Measurements from ENCODE around the gene MAPK8IP2.
"Not testable (repeated sequence)": the region's sequence is repeated elsewhere in the genome, so short reads cannot be mapped to it uniquely, and the experiment has no call there.

Gene MAPK8IP2

DNA sequence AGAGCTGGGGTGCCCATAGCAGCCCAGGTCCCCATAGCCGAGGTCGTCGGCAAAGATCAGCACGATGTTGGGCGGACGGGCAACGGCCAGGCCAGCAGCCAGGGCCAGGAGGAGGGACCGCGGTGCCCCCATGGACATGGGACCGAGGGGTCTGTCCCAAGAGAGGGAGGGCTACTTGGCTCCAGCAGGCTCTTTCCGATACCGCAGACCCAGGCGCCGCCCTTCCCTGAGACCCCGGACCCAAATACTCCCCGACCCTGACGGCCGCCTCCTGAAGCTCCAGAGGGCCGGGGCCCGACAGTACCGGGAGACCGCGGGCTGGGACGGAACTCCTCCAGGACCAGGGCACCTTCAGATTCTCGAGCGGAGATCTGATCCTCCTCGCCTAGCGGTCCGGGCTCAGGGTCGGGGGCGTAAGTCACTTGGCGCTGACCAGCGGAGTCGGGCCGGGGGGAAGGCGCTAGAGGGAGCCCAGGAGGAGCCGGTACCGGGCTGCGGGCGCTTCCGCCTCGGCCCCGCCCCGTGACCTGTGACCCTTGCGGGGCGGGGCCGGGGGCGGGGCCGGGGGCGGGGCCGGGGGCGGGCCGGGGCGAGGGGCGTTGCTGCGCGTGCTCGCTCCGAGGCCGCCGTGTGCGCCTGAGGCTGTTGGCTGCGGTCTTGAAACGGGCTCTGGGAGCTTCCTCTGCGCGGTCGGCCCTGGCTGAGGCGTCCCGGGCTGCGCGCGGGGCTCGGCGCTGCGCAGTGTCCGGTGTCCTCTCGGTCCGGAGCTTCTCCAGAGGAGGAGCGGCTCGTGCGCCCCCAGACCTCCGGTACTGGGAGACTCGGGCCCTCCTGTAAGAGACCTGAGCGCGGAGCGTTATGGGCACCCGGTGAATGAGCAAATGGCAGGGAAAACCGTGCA is 27.3 kb downstream of the MAPK8IP2 start, which contains the start of gene ARSA:
ARSA (minus strand) TSS at position 511 of the 901 bp plus-strand sequence; CDS start at position 138, 373 bp downstream.
- DNase-seq (ENCODE audit: low read depth), result peak; percentile 74
- TF ChIP-seq, protein P1, sequence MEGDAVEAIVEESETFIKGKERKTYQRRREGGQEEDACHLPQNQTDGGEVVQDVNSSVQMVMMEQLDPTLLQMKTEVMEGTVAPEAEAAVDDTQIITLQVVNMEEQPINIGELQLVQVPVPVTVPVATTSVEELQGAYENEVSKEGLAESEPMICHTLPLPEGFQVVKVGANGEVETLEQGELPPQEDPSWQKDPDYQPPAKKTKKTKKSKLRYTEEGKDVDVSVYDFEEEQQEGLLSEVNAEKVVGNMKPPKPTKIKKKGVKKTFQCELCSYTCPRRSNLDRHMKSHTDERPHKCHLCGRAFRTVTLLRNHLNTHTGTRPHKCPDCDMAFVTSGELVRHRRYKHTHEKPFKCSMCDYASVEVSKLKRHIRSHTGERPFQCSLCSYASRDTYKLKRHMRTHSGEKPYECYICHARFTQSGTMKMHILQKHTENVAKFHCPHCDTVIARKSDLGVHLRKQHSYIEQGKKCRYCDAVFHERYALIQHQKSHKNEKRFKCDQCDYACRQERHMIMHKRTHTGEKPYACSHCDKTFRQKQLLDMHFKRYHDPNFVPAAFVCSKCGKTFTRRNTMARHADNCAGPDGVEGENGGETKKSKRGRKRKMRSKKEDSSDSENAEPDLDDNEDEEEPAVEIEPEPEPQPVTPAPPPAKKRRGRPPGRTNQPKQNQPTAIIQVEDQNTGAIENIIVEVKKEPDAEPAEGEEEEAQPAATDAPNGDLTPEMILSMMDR (conservative IDR thresholded peaks at IDR 0.05; ENCODE audit: control insufficient read depth, insufficient read depth, low read depth, low read length), result no peak
- peak within 1 kb of the TSS; percentile 71 for H3K4me3 ChIP-seq (ENCODE audit: control insufficient read depth, low read depth, low read length)

DNA sequence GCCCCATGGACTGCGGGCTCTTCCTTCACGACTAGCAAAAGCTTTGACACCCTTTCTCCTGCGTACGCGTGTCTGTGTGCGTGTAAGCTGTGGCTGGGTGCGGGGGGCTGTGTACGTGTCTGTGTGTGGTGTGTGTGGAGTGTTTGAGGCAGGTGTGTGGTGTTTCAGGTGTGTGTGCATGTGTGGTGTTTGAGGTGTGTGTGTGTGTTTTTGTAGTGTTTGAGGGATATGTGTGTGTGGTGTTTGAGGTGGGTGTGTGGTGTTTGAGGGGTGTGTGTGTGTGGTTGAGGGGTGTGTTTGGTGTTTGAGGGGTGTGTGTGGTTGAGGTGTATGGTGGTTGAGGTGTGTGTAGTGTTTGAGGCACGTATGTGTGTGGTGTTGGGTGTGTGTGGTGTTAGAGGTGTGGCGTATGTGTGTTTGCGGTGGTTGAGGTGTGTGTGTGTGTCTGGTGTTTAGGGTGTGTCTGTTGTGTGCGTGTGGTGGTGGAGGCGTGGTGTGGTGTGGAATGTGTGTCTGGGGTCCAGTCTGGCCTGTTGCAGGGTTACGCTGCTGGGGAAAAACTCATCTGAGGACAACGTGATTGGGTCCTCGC is 28.0 kb downstream of the MAPK8IP2 start:
- TF ChIP-seq, protein P1 (conservative IDR thresholded peaks at IDR 0.05; ENCODE audit: control insufficient read depth, insufficient read depth, low read depth, low read length), result no peak
- DNase-seq (ENCODE audit: low read depth), result no peak
- H3K4me3 ChIP-seq (ENCODE audit: control insufficient read depth, low read depth, low read length), result peak overlapping the region; percentile 71

DNA sequence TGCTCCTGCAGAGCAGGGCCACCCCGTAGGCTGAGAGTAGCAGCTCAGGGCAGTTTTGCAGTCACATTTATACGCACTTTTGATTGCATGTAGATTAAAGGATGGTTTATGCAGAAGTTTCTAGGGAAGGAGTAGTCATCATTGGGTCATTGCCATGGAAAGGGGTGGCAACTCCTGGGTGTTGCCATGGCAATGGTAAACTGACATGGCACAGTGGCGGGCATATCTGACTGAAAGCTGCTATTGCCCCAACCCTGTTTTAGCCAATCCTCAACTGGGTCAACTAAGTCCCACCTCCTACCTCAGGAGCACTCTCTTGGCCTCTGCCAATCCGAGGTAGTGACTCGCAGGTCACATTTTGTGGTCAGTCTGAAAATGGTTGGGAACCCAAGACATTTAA is 29.8 kb downstream of the MAPK8IP2 start:
- peak; percentile 18 for DNase-seq (ENCODE audit: low read depth)
- H3K4me3 ChIP-seq (ENCODE audit: control insufficient read depth, low read depth, low read length), result no peak overlapping the region
- TF ChIP-seq, protein P1 (conservative IDR thresholded peaks at IDR 0.05; ENCODE audit: control insufficient read depth, insufficient read depth, low read depth, low read length), result no peak

DNA sequence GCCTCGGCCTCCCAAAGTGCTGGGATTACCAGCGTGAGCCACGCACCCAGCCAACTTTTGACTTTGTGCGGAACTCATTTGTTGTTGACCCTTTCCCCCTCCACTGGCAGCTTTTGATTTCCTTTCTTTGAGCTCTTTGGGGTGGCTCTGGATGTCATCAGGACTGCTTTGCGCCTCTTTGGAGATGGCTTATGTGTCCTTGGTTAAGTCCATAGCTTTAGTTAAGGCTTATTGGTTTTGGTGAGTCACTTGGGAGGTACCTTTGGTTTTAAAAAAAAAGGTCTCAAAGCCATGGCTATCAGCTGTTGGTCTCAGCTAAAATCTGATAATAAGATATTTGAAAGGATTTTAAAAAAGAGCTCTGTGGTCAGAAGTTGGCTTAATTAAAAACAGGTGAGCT is 32.5 kb downstream of the MAPK8IP2 start:
- DNase-seq (ENCODE audit: low read depth), result no peak
- H3K4me3 ChIP-seq (ENCODE audit: control insufficient read depth, low read depth, low read length), result no peak overlapping the region
- TF ChIP-seq, protein P1 (conservative IDR thresholded peaks at IDR 0.05; ENCODE audit: control insufficient read depth, insufficient read depth, low read depth, low read length), result no peak

DNA sequence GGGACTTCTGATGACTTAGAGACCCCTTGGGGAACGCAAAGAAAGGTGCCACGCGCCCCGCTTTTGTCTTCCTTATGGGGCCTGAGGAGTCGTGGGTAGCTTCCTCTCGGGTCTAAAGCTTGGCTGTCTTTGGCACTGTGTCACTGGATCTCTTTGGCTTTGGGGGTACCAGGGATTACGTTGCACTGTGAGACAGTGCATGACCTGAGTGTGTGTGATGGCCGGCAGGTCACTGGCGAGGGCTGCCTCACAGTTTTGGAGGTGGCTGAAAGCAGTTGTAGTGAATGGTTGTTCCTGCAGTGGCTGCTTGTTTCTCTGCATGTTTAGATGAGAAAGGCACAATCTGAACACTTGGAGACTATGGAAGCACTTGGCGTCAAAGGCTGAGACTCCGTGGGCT is 33.2 kb downstream of the MAPK8IP2 start:
- TF ChIP-seq, protein P1 (conservative IDR thresholded peaks at IDR 0.05; ENCODE audit: control insufficient read depth, insufficient read depth, low read depth, low read length), result no peak
- no peak for DNase-seq (ENCODE audit: low read depth)
- no peak overlapping the region for H3K4me3 ChIP-seq (ENCODE audit: control insufficient read depth, low read depth, low read length)

DNA sequence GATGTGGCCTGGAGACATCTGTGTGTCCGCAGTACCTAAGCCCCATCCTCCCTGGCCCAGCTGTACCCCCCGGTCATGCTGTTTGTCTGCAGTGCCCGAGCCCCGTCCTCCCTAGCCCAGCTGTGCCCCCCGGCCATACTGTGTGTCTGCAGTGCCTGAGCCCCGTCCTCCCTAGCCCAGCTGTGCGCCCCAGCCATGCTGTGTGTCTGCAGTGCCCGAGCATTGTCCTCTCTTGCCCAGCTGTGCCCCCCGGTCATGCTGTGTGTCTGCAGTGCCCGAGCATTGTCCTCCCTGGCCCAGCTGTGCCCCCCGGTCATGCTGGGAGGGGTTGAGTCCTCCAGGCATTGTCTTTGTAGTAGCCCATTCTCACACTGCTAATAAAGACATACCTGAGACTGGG is 35.0 kb downstream of the MAPK8IP2 start:
- no peak for DNase-seq (ENCODE audit: low read depth)
- TF ChIP-seq, protein P1 (conservative IDR thresholded peaks at IDR 0.05; ENCODE audit: control insufficient read depth, insufficient read depth, low read depth, low read length), result no peak
- no peak overlapping the region for H3K4me3 ChIP-seq (ENCODE audit: control insufficient read depth, low read depth, low read length)

DNA sequence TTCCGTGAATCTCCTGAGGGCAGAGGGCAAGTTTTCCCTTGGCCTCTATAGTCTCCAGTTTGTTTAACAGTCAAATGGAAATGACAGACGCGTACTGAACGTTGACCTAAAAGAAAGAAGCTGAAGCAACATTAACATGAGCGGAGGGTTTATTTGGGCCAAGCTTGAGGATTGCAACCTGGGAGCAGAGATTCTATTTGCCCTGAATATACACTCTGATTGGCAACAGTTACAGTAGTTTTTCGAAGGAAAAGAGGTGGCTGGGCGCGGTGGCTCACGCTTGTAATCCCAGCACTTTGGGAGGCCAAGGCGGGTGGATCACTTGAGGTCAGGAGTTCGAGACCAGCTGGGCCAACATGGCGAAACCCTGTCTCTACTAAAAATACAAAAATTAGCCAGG is 39.7 kb downstream of the MAPK8IP2 start:
- not testable (repeated sequence) for H3K4me3 ChIP-seq (ENCODE audit: control insufficient read depth, low read depth, low read length)

More for the DNA sequence above, 39.7 kb downstream of the MAPK8IP2 start:
- DNase-seq (ENCODE audit: low read depth), result not testable (repeated sequence)

Data from fibroblast of mammary gland (primary cell).